Fibroblast of peridontal ligament (primary cell): ENCODE measurements around the gene GPR12.
"Not testable (repeated sequence)": the region's sequence is repeated elsewhere in the genome, so short reads cannot be mapped to it uniquely, and the experiment has no call there.

ENCODE experiments used
- DNase-seq: peaks from one replicate; pipeline ENCODE4 v3.0.0-alpha.2; 2010; ENCODE audit errors: extremely low read depth

Gene GPR12

GRCh38 chr13:26749285-26749684, 11.3 kb downstream of the GPR12 start:
- no peak for DNase-seq

GRCh38 chr13:26747706-26748105, 12.9 kb downstream of the GPR12 start:
- DNase-seq = no peak

- DNase-seq = no peak
These were observed 16.6 kb downstream of the GPR12 start for GRCh38 chr13:26743971-26744370.

- DNase-seq = no peak
These were observed 17.8 kb downstream of the GPR12 start for GRCh38 chr13:26742691-26743358.

DNA sequence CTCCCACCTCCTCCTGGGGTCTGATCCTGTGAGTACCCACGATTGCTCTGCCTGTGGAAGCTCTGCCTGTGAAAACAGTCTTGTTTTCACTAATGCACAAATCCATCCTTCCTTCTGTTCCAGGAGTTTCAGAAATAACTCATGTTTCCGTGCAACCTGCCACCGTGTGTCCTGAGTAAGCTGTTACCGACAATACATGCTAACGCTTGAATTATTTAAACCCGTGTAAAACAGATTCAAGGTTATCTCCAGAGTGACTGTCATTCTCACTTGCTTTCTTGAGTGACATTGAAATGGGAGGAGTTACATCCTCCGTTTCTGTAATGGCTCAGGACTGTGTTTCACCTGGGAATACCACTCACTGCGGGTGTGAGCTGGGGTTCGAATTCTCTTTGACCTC, 24.9 kb downstream of the GPR12 start:
- no peak for DNase-seq

- DNase-seq = no peak
These were observed 33.0 kb downstream of the GPR12 start for GRCh38 chr13:26727633-26728032.

- DNase-seq = no peak
These were observed 33.5 kb downstream of the GPR12 start for GRCh38 chr13:26727122-26727521.

DNA sequence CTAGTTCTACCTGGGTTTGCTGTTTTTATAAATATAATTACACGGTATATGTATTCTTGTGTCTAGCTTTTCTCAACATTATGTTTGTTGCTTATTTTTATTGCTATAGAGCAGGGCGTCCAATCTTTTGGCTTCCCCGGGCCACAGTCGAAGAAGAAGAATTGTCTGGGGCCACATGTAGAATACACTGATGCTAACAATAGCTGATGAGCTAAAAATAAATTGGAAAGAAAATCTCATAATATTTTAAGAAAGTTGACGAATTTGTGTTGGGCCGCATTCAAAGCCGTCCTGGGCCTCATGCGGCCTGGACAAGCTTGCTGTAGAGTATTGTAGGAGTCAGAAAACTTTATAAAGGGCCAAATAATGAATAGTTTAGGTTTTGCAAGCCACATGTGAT, 33.9 kb downstream of the GPR12 start:
- DNase-seq = no peak

DNA sequence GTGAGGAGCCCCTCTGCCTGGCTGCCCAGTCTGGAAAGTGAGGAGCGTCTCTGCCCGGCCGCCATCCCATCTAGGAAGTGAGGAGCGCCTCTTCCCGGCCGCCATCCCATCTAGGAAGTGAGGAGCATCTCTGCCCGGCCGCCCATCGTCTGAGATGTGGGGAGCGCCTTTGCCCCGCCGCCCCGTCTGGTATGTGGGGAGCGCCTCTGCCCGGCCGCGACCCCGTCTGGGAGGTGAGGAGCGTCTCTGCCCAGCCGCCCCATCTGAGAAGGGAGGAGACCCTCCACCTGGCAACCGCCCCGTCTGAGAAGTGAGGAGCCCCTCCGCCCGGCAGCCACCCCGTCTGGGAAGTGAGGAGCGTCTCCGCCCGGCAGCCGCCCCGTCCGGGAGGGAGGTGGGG, 37.0 kb downstream of the GPR12 start:
- not testable (repeated sequence) for DNase-seq

DNA sequence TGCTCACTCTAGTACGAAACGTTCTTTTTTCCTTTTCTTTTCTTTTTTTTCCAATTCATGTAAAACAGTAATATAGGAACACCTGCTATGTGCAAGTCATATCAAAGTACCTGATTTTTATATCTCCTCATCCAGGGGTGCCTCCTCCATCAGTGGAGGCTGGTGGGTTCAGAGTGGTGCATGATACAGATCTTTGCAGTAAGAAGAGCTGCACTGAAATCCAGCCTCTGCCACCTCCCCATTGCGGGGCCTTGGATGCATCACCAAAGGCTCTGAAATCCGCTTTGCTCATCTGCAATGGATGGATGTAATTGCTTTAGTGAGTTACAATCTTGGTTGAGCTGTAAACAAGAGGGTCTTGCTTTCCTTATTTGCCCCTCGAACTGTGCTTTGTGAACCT, 38.3 kb downstream of the GPR12 start:
- no peak for DNase-seq

GRCh38 chr13:26721251-26722121, 39.1 kb downstream of the GPR12 start:
- DNase-seq = no peak

- DNase-seq = peak; percentile 1
These were observed 41.1 kb downstream of the GPR12 start for GRCh38 chr13:26719356-26719945.

GRCh38 chr13:26718872-26719271, 41.7 kb downstream of the GPR12 start:
- DNase-seq = no peak

DNA sequence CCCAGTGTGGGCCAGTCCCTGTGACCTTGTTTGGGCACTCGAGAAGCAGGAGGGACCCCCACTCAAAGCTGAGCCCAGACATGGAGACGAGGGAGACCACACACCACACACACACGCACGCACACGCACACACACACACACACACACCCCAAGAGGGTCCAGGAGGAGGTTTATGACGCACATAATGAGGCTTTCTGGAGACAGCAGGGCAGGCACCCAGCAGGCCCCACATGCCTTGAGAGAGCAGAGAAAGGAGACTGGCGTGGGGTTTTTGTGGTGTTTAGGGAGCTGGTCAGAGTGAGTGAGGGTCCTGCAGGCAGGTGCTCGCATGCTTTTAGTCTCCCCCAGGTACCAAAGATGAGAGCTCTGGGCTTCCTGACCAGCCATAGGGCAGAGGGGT, 42.4 kb downstream of the GPR12 start:
- DNase-seq = no peak

- no peak for DNase-seq
These were observed 43.6 kb downstream of the GPR12 start for GRCh38 chr13:26716984-26717383.

- DNase-seq = no peak
These were observed 47.2 kb downstream of the GPR12 start for GRCh38 chr13:26713341-26713740.

DNA sequence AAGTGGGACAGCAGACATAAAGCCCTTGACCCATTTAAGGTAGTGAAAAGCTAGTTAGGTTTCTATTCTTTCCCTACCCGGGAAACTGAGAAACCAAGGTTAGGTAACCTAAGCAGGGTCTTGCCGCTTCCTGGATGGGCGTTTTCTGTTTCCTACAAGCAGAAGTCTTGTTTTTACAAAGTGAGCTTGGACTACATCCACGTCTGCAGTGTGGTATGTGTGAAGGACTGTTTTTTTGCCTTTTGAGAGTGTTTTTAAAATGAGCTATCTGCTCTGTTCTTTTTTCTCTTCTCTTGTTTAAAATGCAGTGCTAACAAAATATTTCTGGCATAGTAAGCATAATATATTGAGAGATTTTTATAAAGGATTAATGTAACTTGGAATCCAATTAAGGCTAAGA, 49.4 kb downstream of the GPR12 start:
- no peak for DNase-seq

DNA sequence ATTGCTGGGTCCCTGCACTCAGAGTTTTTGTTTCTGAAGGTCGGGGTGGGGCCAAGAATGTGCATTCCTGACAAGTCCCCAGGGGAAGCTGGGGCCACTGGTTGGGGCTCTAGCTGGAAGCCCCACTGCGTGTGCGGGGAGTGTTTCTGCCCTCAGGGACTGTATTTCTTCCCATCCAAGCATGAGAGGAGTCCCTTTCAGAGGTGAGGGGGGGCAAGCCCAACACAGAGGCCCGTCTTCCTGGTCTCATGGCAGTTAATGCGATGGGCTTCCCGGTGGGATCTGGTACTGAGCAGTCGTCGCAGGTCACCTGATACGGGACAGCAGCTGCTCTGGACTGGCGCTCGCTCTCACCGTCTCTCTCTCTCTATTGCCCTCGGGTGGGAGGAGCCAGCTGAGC, 50.4 kb downstream of the GPR12 start:
- DNase-seq = no peak

DNA sequence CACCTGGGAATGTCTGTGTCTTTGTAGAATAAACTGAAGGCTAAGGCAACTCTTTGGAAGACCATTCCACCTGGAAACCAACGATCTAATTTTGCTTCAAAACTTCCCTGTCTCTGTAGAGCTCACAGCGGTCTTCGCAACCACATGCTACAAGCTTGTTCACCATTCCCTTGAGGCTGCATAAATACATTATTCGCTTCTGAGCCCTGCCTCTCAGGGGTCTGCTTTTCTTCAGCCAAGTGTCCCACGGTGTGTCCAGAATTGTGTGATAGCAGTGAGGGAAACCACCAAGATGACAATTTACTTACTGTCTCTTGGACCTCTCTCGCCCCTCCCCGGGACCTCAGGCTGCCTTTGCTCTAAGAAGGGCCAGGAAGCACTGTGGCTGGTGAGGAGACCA, 51.1 kb downstream of the GPR12 start:
- DNase-seq = no peak

DNA sequence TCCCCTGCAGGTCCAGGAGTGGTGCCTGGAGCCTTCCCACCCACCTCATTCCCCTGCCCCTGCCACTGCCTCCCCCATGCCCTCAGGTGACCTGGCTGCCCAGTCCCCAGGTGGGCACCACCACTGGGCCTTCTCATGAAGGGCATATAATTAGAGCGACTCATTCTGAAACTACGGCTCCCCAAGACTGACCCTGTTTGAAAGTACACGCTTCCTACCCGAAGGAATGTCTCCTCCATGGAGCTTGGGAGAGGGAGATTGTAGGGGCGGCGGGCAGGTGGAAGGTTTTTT, 52.6 kb downstream of the GPR12 start:
- no peak for DNase-seq

DNA sequence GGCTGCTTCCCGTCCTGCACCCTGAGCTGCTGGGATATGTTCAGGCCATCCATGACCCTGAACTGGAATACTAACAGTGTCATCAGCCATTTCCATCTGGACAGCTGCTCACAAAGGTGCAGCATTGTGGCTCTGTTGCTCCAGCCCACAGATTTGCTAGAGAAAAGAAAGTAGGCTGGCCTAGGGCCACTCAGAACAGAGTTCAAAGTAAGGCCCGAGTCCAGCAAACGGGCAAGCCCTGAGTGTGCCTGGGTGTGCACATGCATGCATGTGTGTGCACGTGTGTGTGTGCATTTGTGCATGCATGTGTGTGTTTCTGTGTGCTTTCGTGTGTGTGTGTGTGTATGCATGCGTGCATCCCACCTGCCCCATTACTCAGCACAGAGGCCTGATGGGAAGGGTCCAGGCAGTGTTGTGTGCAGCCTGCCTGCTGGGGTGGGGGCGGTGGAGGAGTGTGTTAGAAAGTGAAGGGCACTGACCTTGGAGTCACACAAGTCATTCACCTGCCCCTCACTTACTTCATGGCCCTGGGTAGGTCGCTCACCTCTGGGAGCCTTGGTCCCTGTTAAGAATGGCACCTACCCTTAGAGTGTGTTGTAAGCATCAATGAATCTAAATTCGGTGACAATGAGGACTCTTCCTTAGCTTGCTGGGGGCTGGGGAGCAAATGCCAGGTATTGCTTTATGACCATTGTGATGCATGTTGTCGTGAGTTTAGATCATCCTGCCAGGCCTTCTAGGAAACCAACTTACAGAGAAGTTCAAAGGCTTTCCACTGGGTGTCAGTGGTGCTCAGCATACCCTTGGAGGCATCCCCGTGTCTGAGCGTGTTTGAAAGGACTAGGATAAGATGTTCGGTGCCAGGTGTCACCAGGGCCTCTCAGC, 53.2 kb downstream of the GPR12 start:
- peak; percentile 50 for DNase-seq

DNA sequence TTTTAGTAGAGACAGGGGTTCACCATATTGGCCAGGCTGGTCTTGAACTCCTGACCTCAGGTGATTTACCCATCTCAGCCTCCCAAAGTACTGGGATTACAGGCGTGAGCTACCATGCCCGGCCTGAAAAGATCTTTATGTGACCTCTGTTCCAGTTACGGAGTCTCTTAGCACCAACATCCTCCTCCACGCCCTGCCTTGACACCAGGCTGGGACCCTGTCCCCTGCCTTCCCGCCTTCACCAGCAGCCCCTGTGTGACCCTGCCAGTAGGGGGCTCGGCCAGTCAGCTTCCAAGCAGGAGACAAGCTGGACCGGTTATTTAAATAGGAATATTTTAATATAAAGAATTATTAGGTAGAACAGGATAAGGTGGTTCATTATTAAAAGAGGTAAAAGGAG, 54.2 kb downstream of the GPR12 start:
- DNase-seq = no peak
